ENCODE data around the gene NOTUM. TPM values are rescaled to one million over a fixed set of nuclear protein-coding genes. Genes with fewer than 3 reads are reported as not detected.

The NOTUM gene
- total and polyA plus RNA-seq, 9 of the 15 experiments (the other 6 are each of a cell fraction or from before 2014, with no cell fraction given), result 0.03 to 14.0 (median 4.1) TPM

DNA sequence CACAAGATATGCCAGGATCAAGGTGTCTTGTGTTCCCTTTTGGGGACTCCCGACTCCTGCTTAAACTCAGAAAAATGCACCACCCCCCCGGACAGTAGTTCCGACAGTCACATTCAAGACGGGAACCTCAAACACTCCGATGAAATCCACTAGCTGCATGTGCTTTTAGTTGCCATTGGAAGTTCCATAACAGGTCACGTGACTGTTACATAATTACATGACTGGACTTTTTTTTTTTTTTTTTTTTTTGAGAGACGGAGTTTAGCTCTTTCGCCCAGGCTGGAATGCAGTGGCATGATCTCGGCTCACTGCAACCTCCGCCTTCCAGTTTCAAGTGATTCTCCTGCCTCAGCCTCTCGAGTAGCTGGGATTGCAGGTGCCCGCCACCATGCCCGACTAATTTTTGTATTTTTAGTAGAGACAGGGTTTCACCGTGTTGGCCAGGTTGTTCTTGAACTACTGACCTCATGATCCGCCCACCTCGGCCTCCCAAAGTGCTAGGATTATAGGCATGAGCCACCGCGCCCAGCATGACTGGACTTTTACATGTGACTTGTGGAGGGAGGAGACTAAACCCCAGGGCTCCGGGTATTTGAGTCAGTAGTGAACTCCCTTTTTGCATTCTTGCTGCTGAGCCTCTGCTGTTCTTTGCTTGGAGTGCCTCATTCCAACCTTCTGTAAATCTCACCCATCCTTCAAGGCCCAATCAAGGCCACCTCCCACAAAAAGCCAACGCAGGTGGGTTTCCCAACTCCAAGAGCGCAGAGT, 44.6 kb downstream of the NOTUM start (continued):
- TF ChIP-seq, protein P1, sequence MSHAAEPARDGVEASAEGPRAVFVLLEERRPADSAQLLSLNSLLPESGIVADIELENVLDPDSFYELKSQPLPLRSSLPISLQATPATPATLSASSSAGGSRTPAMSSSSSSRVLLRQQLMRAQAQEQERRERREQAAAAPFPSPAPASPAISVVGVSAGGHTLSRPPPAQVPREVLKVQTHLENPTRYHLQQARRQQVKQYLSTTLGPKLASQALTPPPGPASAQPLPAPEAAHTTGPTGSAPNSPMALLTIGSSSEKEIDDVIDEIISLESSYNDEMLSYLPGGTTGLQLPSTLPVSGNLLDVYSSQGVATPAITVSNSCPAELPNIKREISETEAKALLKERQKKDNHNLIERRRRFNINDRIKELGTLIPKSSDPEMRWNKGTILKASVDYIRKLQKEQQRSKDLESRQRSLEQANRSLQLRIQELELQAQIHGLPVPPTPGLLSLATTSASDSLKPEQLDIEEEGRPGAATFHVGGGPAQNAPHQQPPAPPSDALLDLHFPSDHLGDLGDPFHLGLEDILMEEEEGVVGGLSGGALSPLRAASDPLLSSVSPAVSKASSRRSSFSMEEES (CRISPR knock-in tag; IDR thresholded peaks at IDR 0.05), result peak; percentile 85
- TF ChIP-seq MTA2 (IDR thresholded peaks at IDR 0.05; ENCODE audit: low read depth) (no peak), NFE2L1 (tag; IDR thresholded peaks at IDR 0.05; ENCODE audit: borderline replicate concordance, low read depth) (no peak), ETS2 (tag; IDR thresholded peaks at IDR 0.05; ENCODE audit: borderline replicate concordance, poor library complexity, severe bottlenecking) (no peak), DPF2 (IDR thresholded peaks at IDR 0.05) (peak; percentile 66), HDAC3 (IDR thresholded peaks at IDR 0.05; ENCODE audit: borderline replicate concordance, partially characterized antibody) (no peak), CBX1 (IDR thresholded peaks at IDR 0.05; ENCODE audit: low read depth) (no peak), C11orf30 (IDR thresholded peaks at IDR 0.05; ENCODE audit: low read depth) (peak; percentile 37), RFX1 (IDR thresholded peaks at IDR 0.05) (no peak), POLR2B (IDR thresholded peaks at IDR 0.05; ENCODE audit: low read depth, partially characterized antibody) (peak; percentile 33), NR2C2 (CRISPR knock-in tag; IDR thresholded peaks at IDR 0.05) (no peak), NR2C2 (tag; IDR thresholded peaks at IDR 0.05) (peak; percentile 66), MED1 (CRISPR knock-in tag; IDR thresholded peaks at IDR 0.05; ENCODE audit: borderline replicate concordance) (no peak), MBD2 (IDR thresholded peaks at IDR 0.05; ENCODE audit: borderline replicate concordance, low read depth) (0 out of 2 replicates have a peak, but pooled peaks have one; percentile 37)
- TF ChIP-seq, protein P2, sequence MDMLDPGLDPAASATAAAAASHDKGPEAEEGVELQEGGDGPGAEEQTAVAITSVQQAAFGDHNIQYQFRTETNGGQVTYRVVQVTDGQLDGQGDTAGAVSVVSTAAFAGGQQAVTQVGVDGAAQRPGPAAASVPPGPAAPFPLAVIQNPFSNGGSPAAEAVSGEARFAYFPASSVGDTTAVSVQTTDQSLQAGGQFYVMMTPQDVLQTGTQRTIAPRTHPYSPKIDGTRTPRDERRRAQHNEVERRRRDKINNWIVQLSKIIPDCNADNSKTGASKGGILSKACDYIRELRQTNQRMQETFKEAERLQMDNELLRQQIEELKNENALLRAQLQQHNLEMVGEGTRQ (CRISPR knock-in tag; IDR thresholded peaks at IDR 0.05), result peak; percentile 25; the same call in 1 of the 2 replicates
- TF ChIP-seq, protein P3, sequence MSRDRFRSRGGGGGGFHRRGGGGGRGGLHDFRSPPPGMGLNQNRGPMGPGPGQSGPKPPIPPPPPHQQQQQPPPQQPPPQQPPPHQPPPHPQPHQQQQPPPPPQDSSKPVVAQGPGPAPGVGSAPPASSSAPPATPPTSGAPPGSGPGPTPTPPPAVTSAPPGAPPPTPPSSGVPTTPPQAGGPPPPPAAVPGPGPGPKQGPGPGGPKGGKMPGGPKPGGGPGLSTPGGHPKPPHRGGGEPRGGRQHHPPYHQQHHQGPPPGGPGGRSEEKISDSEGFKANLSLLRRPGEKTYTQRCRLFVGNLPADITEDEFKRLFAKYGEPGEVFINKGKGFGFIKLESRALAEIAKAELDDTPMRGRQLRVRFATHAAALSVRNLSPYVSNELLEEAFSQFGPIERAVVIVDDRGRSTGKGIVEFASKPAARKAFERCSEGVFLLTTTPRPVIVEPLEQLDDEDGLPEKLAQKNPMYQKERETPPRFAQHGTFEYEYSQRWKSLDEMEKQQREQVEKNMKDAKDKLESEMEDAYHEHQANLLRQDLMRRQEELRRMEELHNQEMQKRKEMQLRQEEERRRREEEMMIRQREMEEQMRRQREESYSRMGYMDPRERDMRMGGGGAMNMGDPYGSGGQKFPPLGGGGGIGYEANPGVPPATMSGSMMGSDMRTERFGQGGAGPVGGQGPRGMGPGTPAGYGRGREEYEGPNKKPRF (IDR thresholded peaks at IDR 0.05; ENCODE audit: low read depth, low read length), result no peak
